ENCODE results near the gene NCAPD2. TPM values are rescaled to one million over a fixed set of nuclear protein-coding genes. Genes with fewer than 3 reads are reported as not detected.

The NCAPD2 gene
- total RNA-seq, 1 experiment from 2014 or later, result 114 TPM

GRCh38 chr12:6546016-6546415 lies 52.1 kb downstream of the NCAPD2 start:
- no peaks in the 10 kb centered on the region for H3K27me3 ChIP-seq (ENCODE audit: insufficient read depth, low read length)
- no peaks in the 10 kb centered on the region for H4K20me1 ChIP-seq (ENCODE audit: control insufficient read depth, insufficient read depth, insufficient read length)
- no peak overlapping the region for H3K27ac ChIP-seq (ENCODE audit: insufficient read length, low read depth, low read length)
- no peak overlapping the region for H3K18ac ChIP-seq (ENCODE audit: insufficient read length, low read depth, low read length)
- H2BK120ac ChIP-seq (ENCODE audit: low read depth, low read length, poor library complexity, severe bottlenecking), result no peak overlapping the region
- no peak overlapping the region for H3K14ac ChIP-seq (ENCODE audit: insufficient read depth, low read length)
- no peak overlapping the region for H3K56ac ChIP-seq (ENCODE audit: insufficient read length, low read depth, low read length)
- H3K4me3 Mint-ChIP-seq, result no peak overlapping the region
- H3K27ac Mint-ChIP-seq, result peak overlapping the region in 1 of 3 experiments; percentile 33; a peak in 1 of 7 replicates
- H3K79me1 ChIP-seq (ENCODE audit: insufficient read depth, low read depth, low read length, poor library complexity, severe bottlenecking), result no peaks in the 10 kb centered on the region
- TF ChIP-seq CTCF (conservative IDR thresholded peaks at IDR 0.05), result no peak
- H4K8ac ChIP-seq (replicated peaks; ENCODE audit: insufficient read length, low read depth, low read length), result no peak overlapping the region
- no peaks in the 10 kb centered on the region for H3K9me3 ChIP-seq (ENCODE audit: control insufficient read depth, low read depth, low read length)
- no peak overlapping the region for H2AK5ac ChIP-seq (ENCODE audit: insufficient read length, low read length)
- no peak overlapping the region for H3T11ph ChIP-seq (ENCODE audit: low read length)
- H3K4me1 Mint-ChIP-seq, result peaks cover 3 to 5% of the 10 kb centered on the region in 2 experiments
- peaks cover 35 to 71% (median 60%) of the 10 kb centered on the region in 3 experiments for H3K36me3 Mint-ChIP-seq (ENCODE audit: insufficient read depth in 1 of 3, low read depth in 3 of 3)
- H3K4me1 ChIP-seq (ENCODE audit: insufficient read depth, low read length), result no peaks in the 10 kb centered on the region
- DNase-seq, result peak; percentile 20
- H4K91ac ChIP-seq (ENCODE audit: insufficient read length, low read depth, low read length), result no peak overlapping the region
- H2AFZ ChIP-seq (ENCODE audit: low read length), result no peak overlapping the region
- H3K23me2 ChIP-seq (ENCODE audit: insufficient read length, low read depth, low read length, poor library complexity, severe bottlenecking), result no peaks in the 10 kb centered on the region
- WGBS (ENCODE audit: extremely low coverage, insufficient read length, low lambda C conversion rate), result no CpG with 5 or more reads among the region's 10 CpGs
- H3K4ac ChIP-seq (ENCODE audit: low read depth, low read length), result no peak overlapping the region
- H3K4me2 ChIP-seq (ENCODE audit: insufficient read depth, insufficient read length, low read length), result no peak overlapping the region
- no peaks in the 10 kb centered on the region for H3K79me2 ChIP-seq (ENCODE audit: insufficient read depth, low read length)
- no peak overlapping the region for H3K23ac ChIP-seq (ENCODE audit: insufficient read length, low read depth, low read length)
- no peak overlapping the region for H2BK15ac ChIP-seq (ENCODE audit: low read depth, low read length)
- no peak overlapping the region for H2BK20ac ChIP-seq (ENCODE audit: low read depth, low read length, poor library complexity, severe bottlenecking)
- H3K9me3 Mint-ChIP-seq, result no peaks in the 10 kb centered on the region; a peak in 1 of 5 replicates
- H3K9ac ChIP-seq (ENCODE audit: extremely low read depth, insufficient read length, low read length), result no peak overlapping the region
- no peak overlapping the region for H2BK5ac ChIP-seq (ENCODE audit: insufficient read length, low read length)
- no peak overlapping the region for H4K5ac ChIP-seq (ENCODE audit: insufficient read length, low read depth, low read length)
- H3K27me3 Mint-ChIP-seq (ENCODE audit: low read depth), result no peaks in the 10 kb centered on the region
- no peak overlapping the region for H2BK12ac ChIP-seq (ENCODE audit: insufficient read length, low read depth, low read length)

All from H9 (cell line).